ENCODE measurements around the gene LYRM7. TPM values are rescaled to one million over a fixed set of nuclear protein-coding genes. Genes with fewer than 3 reads are reported as not detected.
A peak's percentile ranks its signal among the peaks of the same experiment; 100 is the strongest.

The LYRM7 gene
- total and polyA plus RNA-seq, 8 donors = 2.0 to 4.8 (median 3.0) TPM

- WGBS, 2 donors = 89 to 94% methylated on average over 3 of the region's 3 CpGs
- H3K27me3 ChIP-seq = no peaks in the 10 kb centered on the region
- no peaks in the 10 kb centered on the region for H3K9me3 ChIP-seq
- no peaks in the 10 kb centered on the region for H3K4me1 ChIP-seq
- no peak for DNase-seq
- TF ChIP-seq CTCF (IDR thresholded peaks at IDR 0.05) = no peak
- no peak for FAIRE-seq
- ATAC-seq = no peak
- H3K36me3 ChIP-seq = no peaks in the 10 kb centered on the region
- intact Hi-C loops (cut with DNase I) = no loop called here
- H3K4me3 ChIP-seq = no peak overlapping the region
- H3K27ac ChIP-seq = no peak overlapping the region
Observed at GRCh38 chr5:131200560-131200959, 29.8 kb downstream of the LYRM7 start.

DNA sequence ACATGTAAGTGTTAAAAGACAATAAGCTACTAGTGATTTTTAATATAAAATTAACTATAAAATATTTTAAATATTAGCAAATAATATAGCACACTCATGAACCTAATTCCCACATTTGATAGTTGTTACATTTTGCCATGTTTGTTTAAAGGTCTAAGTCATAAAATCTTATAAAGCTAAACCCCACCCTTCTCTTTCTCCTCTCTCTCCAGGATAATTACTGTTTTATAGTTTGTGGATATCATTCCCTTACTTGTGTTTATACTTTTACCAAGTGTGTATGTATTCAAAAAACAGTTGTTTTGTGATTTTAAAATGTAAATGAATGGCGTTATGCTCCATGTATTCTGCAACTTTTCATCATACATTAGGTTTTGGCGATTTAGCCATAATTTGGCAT lies 34.2 kb downstream of the LYRM7 start:
- Histone ChIP-seq H3K9me3 (no peaks in the 10 kb centered on the region), H3K27ac (no peak overlapping the region), H3K4me3 (no peak overlapping the region), H3K27me3 (no peaks in the 10 kb centered on the region), H3K36me3 (no peaks in the 10 kb centered on the region), H3K4me1 (no peaks in the 10 kb centered on the region)
- ATAC-seq (no peak), FAIRE-seq (peak; percentile 45), DNase-seq (no peak)
- 90 to 94% methylated on average over 2 of the region's 2 CpGs for WGBS, 2 donors
- no peak for TF ChIP-seq CTCF (IDR thresholded peaks at IDR 0.05)
- intact Hi-C loops (cut with DNase I) = no loop called here

DNA sequence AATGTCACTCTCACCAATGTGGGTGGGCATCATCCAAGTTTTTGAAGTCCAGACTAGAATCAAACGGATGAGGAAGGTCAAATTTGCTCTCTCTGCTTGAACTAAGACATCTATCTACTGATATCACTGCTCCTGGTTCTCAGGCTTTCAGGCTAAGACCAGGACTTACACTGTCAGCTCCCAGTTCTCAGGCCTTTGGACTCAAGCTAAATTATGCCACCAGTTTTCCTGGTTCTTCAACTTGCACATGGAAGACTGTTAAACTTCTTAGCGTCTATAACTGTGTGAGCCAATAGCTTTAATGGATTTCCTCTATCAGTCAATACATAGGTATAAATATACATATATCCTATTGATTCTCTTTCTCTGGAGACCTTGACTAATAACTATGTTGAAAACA lies 35.3 kb downstream of the LYRM7 start:
- Histone ChIP-seq H3K27me3 (no peaks in the 10 kb centered on the region), H3K27ac (no peak overlapping the region), H3K4me1 (no peaks in the 10 kb centered on the region), H3K4me3 (no peak overlapping the region), H3K36me3 (no peaks in the 10 kb centered on the region), H3K9me3 (no peaks in the 10 kb centered on the region)
- FAIRE-seq = no peak
- intact Hi-C loops (cut with DNase I) = no loop called here
- WGBS, 2 donors = 78 to 85% methylated on average over 2 of the region's 2 CpGs
- ATAC-seq = no peak
- TF ChIP-seq CTCF (IDR thresholded peaks at IDR 0.05) = no peak
- no peak for DNase-seq

GRCh38 chr5:131206772-131207171 lies 36.0 kb downstream of the LYRM7 start:
- Histone ChIP-seq H3K27ac (no peak overlapping the region), H3K36me3 (no peaks in the 10 kb centered on the region), H3K9me3 (no peaks in the 10 kb centered on the region), H3K4me3 (no peak overlapping the region), H3K4me1 (no peaks in the 10 kb centered on the region), H3K27me3 (no peaks in the 10 kb centered on the region)
- 24 to 44% methylated on average over 1 of the region's 1 CpG for WGBS, 2 donors
- no peak for ATAC-seq
- DNase-seq = no peak
- no peak for TF ChIP-seq CTCF (IDR thresholded peaks at IDR 0.05)
- FAIRE-seq = no peak
- intact Hi-C loops (cut with DNase I) = no loop called here

DNA sequence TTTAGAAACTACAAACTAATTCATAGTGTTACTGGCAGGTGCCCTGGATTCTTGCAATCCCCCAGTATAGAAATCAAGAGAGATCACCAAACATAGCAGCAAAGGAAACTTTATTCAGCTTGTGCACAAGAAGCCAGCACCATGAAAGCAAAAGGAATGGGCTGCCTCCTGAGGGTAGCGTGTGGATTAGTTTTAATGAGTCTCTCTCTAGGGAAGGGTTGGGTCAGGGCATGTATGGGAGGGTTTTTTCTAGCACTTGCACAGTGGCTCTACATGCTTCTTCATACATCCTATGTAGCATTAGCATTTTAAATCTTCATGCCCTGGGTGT lies 38.4 kb downstream of the LYRM7 start:
- Histone ChIP-seq H3K27ac (no peak overlapping the region), H3K9me3 (no peaks in the 10 kb centered on the region), H3K27me3 (no peaks in the 10 kb centered on the region), H3K4me1 (no peaks in the 10 kb centered on the region), H3K36me3 (no peaks in the 10 kb centered on the region), H3K4me3 (no peak overlapping the region)
- no peak for FAIRE-seq
- DNase-seq = no peak
- TF ChIP-seq CTCF (IDR thresholded peaks at IDR 0.05) = no peak
- WGBS, 2 donors = 87 to 100% methylated on average over 1 of the region's 1 CpG
- ATAC-seq = no peak
- intact Hi-C loops (cut with DNase I) = no loop called here
